Right lobe of liver (tissue), 6 donors: ENCODE measurements around the gene COG7. TPM values are rescaled to one million over a fixed set of nuclear protein-coding genes. Genes with fewer than 3 reads are reported as not detected.
"Not testable (repeated sequence)": the region's sequence is repeated elsewhere in the genome, so short reads cannot be mapped to it uniquely, and the experiment has no call there.

ENCODE experiments used
- ATAC-seq, 4 donors: fragments of 200-7000 bp; cut with Tn5 transposase; one replicate each; pipeline ENCODE4 v1.9.1; 2020; ENCODE audit warnings: mild to moderate bottlenecking in 4 of 4, moderate library complexity in 4 of 4
- DNase-seq, 3 donors: peaks; one replicate each; pipeline ENCODE4 v3.0.0-alpha.2; 2020
- H3K27ac ChIP-seq, 3 donors: fragments of 200-600 bp; one replicate each; pipeline ENCODE4 v1.8.0; 2022
- H3K27me3 ChIP-seq, 2 donors: fragments of 200-600 bp; one replicate each; pipeline ENCODE4 v1.8.0; 2022
- H3K36me3 ChIP-seq, 4 donors: fragments of 200-600 bp; sonication (generic) in 1 of 4; one replicate each; pipeline versions ENCODE4 v1.5.1 to v1.8.0; 2017 to 2022; ENCODE audit warnings: control low read depth in 1 of 4
- H3K4me1 ChIP-seq, 4 donors: fragments of 200-600 bp; sonication (generic) in 1 of 4; one replicate each; pipeline versions ENCODE4 v1.5.1 to v1.8.0; 2017 to 2022; ENCODE audit warnings: control low read depth in 1 of 4
- H3K4me3 ChIP-seq, 3 donors: fragments of 200-600 bp; one replicate each; pipeline ENCODE4 v1.8.0; 2022
- H3K9me3 ChIP-seq, 4 donors: fragments of 200-600 bp; sonication (generic) in 1 of 4; one replicate each; pipeline versions ENCODE4 v1.5.1 to v1.8.0; 2017 to 2022; ENCODE audit warnings: control low read depth in 1 of 4
- CTCF ChIP-seq, 4 donors: fragments of 200-600 bp in 3 of 4; fragments of 450-650 bp in 1 of 4; IDR thresholded peaks; one replicate each; pipeline versions ENCODE4 v1.5.1 to v1.8.0; 2016 to 2022; ENCODE audit warnings: antibody characterized with exemption in 4 of 4, mild to moderate bottlenecking in 2 of 4
- POLR2A ChIP-seq: fragments of 450-650 bp; IDR thresholded peaks from one replicate; pipeline ENCODE4 v1.6.1; 2017; ENCODE audit warnings: antibody characterized with exemption, mild to moderate bottlenecking
- WGBS: methylation state at CpG from one replicate; pipeline ENCODE4 v1.1.6; 2018; ENCODE audit warnings: low coverage, low lambda C conversion rate; ENCODE audit not compliant: insufficient coverage; ENCODE audit errors: missing lambda C conversion rate; 5-methylcytosine and 5-hydroxymethylcytosine counted together
- intact Hi-C, 2 donors: fragments of 100-400 bp; cut with DNase I; formaldehyde crosslinking; loops; one replicate each; pipeline versions ENCODE4 v1.11.2 to v1.14.1; 2022
- total RNA-seq, 6 experiments: library from RNA; depleted of rRNA in 2 of 6; stranded (reverse); fragments of >200 nt in 2 of 6; fragmentation: NEBNext Ultra II Directional in 3 of 6; extraction: Animal tissue kit (Norgen Biotek cat#: 25700) in 3 of 6; gene quantifications; one replicate each; pipeline versions ENCODE4 v1.1.0 to v1.2.4, GENCODE V29; 2016 to 2023
- donor health status: DM: no; HTN: yes; CAD: no.
- donor health status: DM: no; HTN: no; CAD: no.
- donor health status: DM: no; HTN: no; CAD: no.
- donor health status: DM: no; HTN: yes; CAD: no.
- donor health status: DM: no; HTN: yes; CAD: no.

The COG7 gene
- total RNA-seq, 6 experiments from 2014 or later = 7.5 to 11.2 (median 8.4) TPM

- intact Hi-C loops = no loop called here
- no peak for TF ChIP-seq POLR2A
- no peak for TF ChIP-seq CTCF (IDR thresholded peaks at IDR 0.05)
- ATAC-seq (peak in 1 of 4 donors; percentile 80), DNase-seq (peak in 1 of 3 donors; percentile 33)
- Histone ChIP-seq H3K4me1 (no peaks in the 10 kb centered on the region), H3K27me3 (no peaks in the 10 kb centered on the region), H3K27ac (no peak overlapping the region), H3K4me3 (no peak overlapping the region), H3K36me3 (peaks cover 0 to 69% (median 28%) of the 10 kb centered on the region in 4 donors), H3K9me3 (no peaks in the 10 kb centered on the region)
- 47% methylated on average over 4 of the region's 6 CpGs for WGBS
These were observed 16.8 kb upstream of the COG7 start for GRCh38 chr16:23469814-23470213.

GRCh38 chr16:23466162-23466885 is 13.3 kb upstream of the COG7 start:
- H3K4me3 ChIP-seq = no peak overlapping the region
- H3K36me3 ChIP-seq = peaks cover 0 to 46% (median 11%) of the 10 kb centered on the region in 4 donors
- H3K27ac ChIP-seq = no peak overlapping the region
- H3K27me3 ChIP-seq = no peaks in the 10 kb centered on the region
- intact Hi-C loops = no loop called here
- TF ChIP-seq POLR2A (no peak), CTCF (IDR thresholded peaks at IDR 0.05) (no peak)
- no peak for DNase-seq
- no peaks in the 10 kb centered on the region for H3K9me3 ChIP-seq
- WGBS = 93% methylated on average over 4 of the region's 4 CpGs
- ATAC-seq = no peak
- H3K4me1 ChIP-seq = peaks cover 0 to 6% (median 2%) of the 10 kb centered on the region in 4 donors

GRCh38 chr16:23465179-23465578 is 12.2 kb upstream of the COG7 start:
- H3K27me3 ChIP-seq = no peaks in the 10 kb centered on the region
- TF ChIP-seq POLR2A (no peak), CTCF (IDR thresholded peaks at IDR 0.05) (no peak)
- peaks cover 0 to 6% (median 2%) of the 10 kb centered on the region in 4 donors for H3K4me1 ChIP-seq
- H3K4me3 ChIP-seq = no peak overlapping the region
- DNase-seq (no peak), ATAC-seq (no peak)
- peaks cover 0 to 43% (median 10%) of the 10 kb centered on the region in 4 donors for H3K36me3 ChIP-seq
- intact Hi-C loops = no loop called here
- H3K27ac ChIP-seq = no peak overlapping the region
- WGBS = no CpG with 5 or more reads among the region's 2 CpGs
- H3K9me3 ChIP-seq = no peaks in the 10 kb centered on the region

- TF ChIP-seq CTCF (IDR thresholded peaks at IDR 0.05) (no peak), POLR2A (no peak)
- H3K4me1 ChIP-seq = peaks cover 0 to 6% (median 2%) of the 10 kb centered on the region in 4 donors
- 83% methylated on average over 1 of the region's 1 CpG for WGBS
- H3K9me3 ChIP-seq = no peaks in the 10 kb centered on the region
- DNase-seq (no peak), ATAC-seq (no peak)
- intact Hi-C loops = no loop called here
- H3K27ac ChIP-seq = no peak overlapping the region
- H3K4me3 ChIP-seq = no peak overlapping the region
- peaks cover 0 to 33% (median 7%) of the 10 kb centered on the region in 4 donors for H3K36me3 ChIP-seq
- no peaks in the 10 kb centered on the region for H3K27me3 ChIP-seq
These were observed 11.2 kb upstream of the COG7 start for GRCh38 chr16:23464196-23464595.

- H3K36me3 ChIP-seq = peaks cover 0 to 24% (median 2%) of the 10 kb centered on the region in 4 donors
- H3K27me3 ChIP-seq, H3K4me3 ChIP-seq, H3K4me1 ChIP-seq, intact Hi-C loops, H3K9me3 ChIP-seq, H3K27ac ChIP-seq: not testable (repeated sequence)
- DNase-seq (peak; percentile 83 to 89 (median 86)), ATAC-seq (peak; percentile 84 to 92 (median 88))
- 15% methylated on average over 5 of the region's 6 CpGs for WGBS
These were observed 10.0 kb upstream of the COG7 start for GRCh38 chr16:23462994-23463393.
